ENCODE data around the gene MEGF9.
"Not testable (repeated sequence)": the region's sequence is repeated elsewhere in the genome, so short reads cannot be mapped to it uniquely, and the experiment has no call there.

The MEGF9 gene
- total RNA-seq, result 38.4 to 83.0 (median 57.6) reads per million in 4 experiments

GRCh38 chr9:120714088-120714845 lies at the start of gene MEGF9:
TSS of gene MEGF9 (minus strand) at chr9:120714470. CDS start at chr9:120714358, 112 bp downstream.
- DNase-seq, result peak; percentile 92

- no peak for DNase-seq
Observed at GRCh38 chr9:120761006-120761405, 46.7 kb upstream of the MEGF9 start.

- DNase-seq, result no peak
Observed at GRCh38 chr9:120759755-120760400, 45.6 kb upstream of the MEGF9 start.

- no peak for DNase-seq
Observed at GRCh38 chr9:120758544-120758943, 44.3 kb upstream of the MEGF9 start.

GRCh38 chr9:120757026-120757913 lies 43.0 kb upstream of the MEGF9 start:
- DNase-seq, result no peak

- DNase-seq, result no peak
Observed at GRCh38 chr9:120756531-120756930, 42.3 kb upstream of the MEGF9 start.

GRCh38 chr9:120755810-120756434 lies 41.7 kb upstream of the MEGF9 start:
- peak; percentile 48 for DNase-seq

- no peak for DNase-seq
Observed at GRCh38 chr9:120755044-120755443, 40.8 kb upstream of the MEGF9 start.

GRCh38 chr9:120750421-120750820 lies 36.2 kb upstream of the MEGF9 start:
- DNase-seq, result no peak

GRCh38 chr9:120746366-120746765 lies 32.1 kb upstream of the MEGF9 start:
- DNase-seq, result not testable (repeated sequence)

GRCh38 chr9:120745278-120745677 lies 31.0 kb upstream of the MEGF9 start:
- DNase-seq, result no peak

GRCh38 chr9:120742951-120743416 lies 28.7 kb upstream of the MEGF9 start:
- DNase-seq, result no peak

GRCh38 chr9:120741701-120742100 lies 27.4 kb upstream of the MEGF9 start:
- no peak for DNase-seq

- no peak for DNase-seq
Observed at GRCh38 chr9:120741191-120741590, 26.9 kb upstream of the MEGF9 start.

- DNase-seq, result no peak
Observed at GRCh38 chr9:120740132-120740531, 25.9 kb upstream of the MEGF9 start.

- DNase-seq, result no peak
Observed at GRCh38 chr9:120737416-120738165, 23.3 kb upstream of the MEGF9 start.

GRCh38 chr9:120736881-120737280 lies 22.6 kb upstream of the MEGF9 start:
- DNase-seq, result no peak

GRCh38 chr9:120735415-120736126 lies 21.3 kb upstream of the MEGF9 start:
- DNase-seq, result no peak

GRCh38 chr9:120734607-120735410 lies 20.5 kb upstream of the MEGF9 start:
- no peak for DNase-seq

GRCh38 chr9:120733190-120733589 lies 18.9 kb upstream of the MEGF9 start:
- no peak for DNase-seq
